HUES64 (cell line): ENCODE results near the gene AGAP9.
"Not testable (repeated sequence)": the region's sequence is repeated elsewhere in the genome, so short reads cannot be mapped to it uniquely, and the experiment has no call there.

Source experiments
- H3K27ac ChIP-seq: 2 replicates; pipeline ENCODE4 v1.7.0; 2013; ENCODE audit warnings: low read depth, low read length, inconsistent platforms
- H3K27me3 ChIP-seq: 2 replicates; pipeline ENCODE4 v1.6.1; 2013; ENCODE audit warnings: mild to moderate bottlenecking, low read length; ENCODE audit not compliant: insufficient read depth
- H3K36me3 ChIP-seq: 2 replicates; pipeline ENCODE4 v1.6.1; 2013; ENCODE audit warnings: mild to moderate bottlenecking, low read length; ENCODE audit not compliant: insufficient read depth
- H3K4me1 ChIP-seq: 2 replicates; pipeline ENCODE4 v1.6.1; 2013; ENCODE audit warnings: mild to moderate bottlenecking, low read length, moderate library complexity; ENCODE audit not compliant: insufficient read depth
- H3K4me3 ChIP-seq: 2 replicates; pipeline ENCODE4 v1.5.1; 2013; ENCODE audit warnings: mild to moderate bottlenecking, low read length, moderate library complexity
- H3K9ac ChIP-seq: 2 replicates; pipeline ENCODE4 v1.6.1; 2013; ENCODE audit warnings: mild to moderate bottlenecking, low read depth, low read length
- H3K9me3 ChIP-seq: 2 replicates; pipeline ENCODE4 v1.6.1; 2013; ENCODE audit warnings: low read depth, low read length; ENCODE audit not compliant: insufficient read depth
- WGBS: fragments of 150-250, 120-280 bp; methylation state at CpG from one replicate; pipeline ENCODE4 v1.1.7; 2013; ENCODE audit warnings: missing lambda C conversion rate; 5-methylcytosine and 5-hydroxymethylcytosine counted together

Gene AGAP9

GRCh38 chr10:47456079-47456785, 67.2 kb downstream of the AGAP9 start:
- H3K27me3 ChIP-seq = no peaks in the 10 kb centered on the region
- H3K9ac ChIP-seq = no peak overlapping the region
- H3K4me1 ChIP-seq = peaks cover 8% of the 10 kb centered on the region; the same call in 1 of the 2 replicates
- H3K4me3 ChIP-seq = no peak overlapping the region
- H3K9me3 ChIP-seq = no peaks in the 10 kb centered on the region
- no peaks in the 10 kb centered on the region for H3K36me3 ChIP-seq
- no peak overlapping the region for H3K27ac ChIP-seq
- WGBS = 93% methylated on average over 8 of the region's 8 CpGs

GRCh38 chr10:47455350-47456078, 67.9 kb downstream of the AGAP9 start:
- not testable (repeated sequence) for H3K4me3 ChIP-seq, H3K4me1 ChIP-seq, H3K9ac ChIP-seq, H3K27ac ChIP-seq, H3K36me3 ChIP-seq, H3K27me3 ChIP-seq, H3K9me3 ChIP-seq
- WGBS = 81% methylated on average over 9 of the region's 9 CpGs

- H3K27me3 ChIP-seq = no peaks in the 10 kb centered on the region
- no peak overlapping the region for H3K27ac ChIP-seq
- H3K4me3 ChIP-seq = no peak overlapping the region
- no peaks in the 10 kb centered on the region for H3K9me3 ChIP-seq
- no peaks in the 10 kb centered on the region for H3K36me3 ChIP-seq
- no peak overlapping the region for H3K9ac ChIP-seq
- H3K4me1 ChIP-seq = peaks cover 8% of the 10 kb centered on the region; the same call in 1 of the 2 replicates
- WGBS = 94% methylated on average over 3 of the region's 3 CpGs
Observed at GRCh38 chr10:47454780-47455058, 68.7 kb downstream of the AGAP9 start.

- peaks cover 8% of the 10 kb centered on the region; the same call in 1 of the 2 replicates for H3K4me1 ChIP-seq
- no peak overlapping the region for H3K4me3 ChIP-seq
Observed at GRCh38 chr10:47454008-47454779, 69.2 kb downstream of the AGAP9 start.

GRCh38 chr10:47453141-47454007, 70.1 kb downstream of the AGAP9 start:
- Histone ChIP-seq H3K9me3 (no peaks in the 10 kb centered on the region), H3K4me1 (peaks cover 8% of the 10 kb centered on the region; the same call in 1 of the 2 replicates), H3K36me3 (no peaks in the 10 kb centered on the region), H3K9ac (no peak overlapping the region), H3K27ac (no peak overlapping the region), H3K4me3 (no peak overlapping the region), H3K27me3 (no peaks in the 10 kb centered on the region)
- WGBS = 93% methylated on average over 6 of the region's 7 CpGs

More at GRCh38 chr10:47454008-47454779, 69.2 kb downstream of the AGAP9 start:
- no peaks in the 10 kb centered on the region for H3K27me3 ChIP-seq
- no peaks in the 10 kb centered on the region for H3K36me3 ChIP-seq
- no peaks in the 10 kb centered on the region for H3K9me3 ChIP-seq
- WGBS = 89% methylated on average over 10 of the region's 10 CpGs
- no peak overlapping the region for H3K27ac ChIP-seq
- no peak overlapping the region for H3K9ac ChIP-seq

- Histone ChIP-seq H3K9me3 (no peaks in the 10 kb centered on the region), H3K4me3 (no peak overlapping the region), H3K27ac (no peak overlapping the region), H3K27me3 (no peaks in the 10 kb centered on the region), H3K36me3 (no peaks in the 10 kb centered on the region), H3K4me1 (peaks cover 8% of the 10 kb centered on the region; the same call in 1 of the 2 replicates), H3K9ac (no peak overlapping the region)
- 61% methylated on average over 10 of the region's 11 CpGs for WGBS
Observed at GRCh38 chr10:47452495-47453140, 70.8 kb downstream of the AGAP9 start.

- WGBS = 88% methylated on average over 7 of the region's 7 CpGs
Observed at GRCh38 chr10:47451998-47452494, 71.4 kb downstream of the AGAP9 start.

More at GRCh38 chr10:47451998-47452494, 71.4 kb downstream of the AGAP9 start:
- Histone ChIP-seq H3K27me3 (no peaks in the 10 kb centered on the region), H3K9me3 (no peaks in the 10 kb centered on the region), H3K4me1 (peaks cover 8% of the 10 kb centered on the region; the same call in 1 of the 2 replicates), H3K36me3 (no peaks in the 10 kb centered on the region), H3K4me3 (no peak overlapping the region), H3K27ac (no peak overlapping the region), H3K9ac (no peak overlapping the region)
